ENCODE data around the gene ZNF407.

Gene ZNF407

DNA sequence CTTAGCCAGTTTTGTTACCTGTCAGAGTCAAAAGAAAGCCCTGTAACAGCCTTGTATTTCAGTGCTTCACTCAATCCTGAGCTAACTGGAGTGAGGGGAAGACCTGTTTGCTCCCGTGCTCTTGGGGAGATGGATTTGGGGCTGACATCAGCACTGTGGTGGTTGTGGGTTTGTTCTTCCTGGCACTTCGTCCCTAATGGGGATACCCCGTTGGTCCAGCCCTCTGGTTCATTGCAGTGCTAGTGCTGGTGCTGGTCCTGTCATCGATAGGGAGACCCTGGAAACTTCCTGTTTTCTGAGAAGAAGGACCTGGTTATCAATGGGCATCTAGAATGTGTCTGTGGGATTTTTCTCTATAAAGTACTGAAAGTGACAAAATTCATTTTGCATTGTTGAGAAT, 205.4 kb downstream of the ZNF407 start:
- POLR2A ChIA-PET = no interaction called here
- H3K36me3 ChIP-seq (ENCODE audit: control insufficient read depth in 2 of 2, insufficient read depth in 1 of 2, low read length in 2 of 2) = no peaks in the 10 kb centered on the region
- CTCF ChIA-PET = interaction anchor here (0.6 kb wide), 1 partner anchor 398 kb away, joined by 4 read pairs; no protein-coding TSS in a partner anchor
- H3K4me1 ChIP-seq (ENCODE audit: control insufficient read depth, insufficient read depth, low read length) = peaks cover 23% of the 10 kb centered on the region
- no peak overlapping the region for H3K27ac ChIP-seq (ENCODE audit: extremely low read depth, low read depth, low read length)
- no peak for TF ChIP-seq ZNF707 (tag by site-specific recombination; IDR thresholded peaks at IDR 0.05)
- TF ChIP-seq ZNF433 (tag by site-specific recombination; IDR thresholded peaks at IDR 0.05; ENCODE audit: low read depth) = no peak
- TF ChIP-seq ZNF132 (tag by site-specific recombination; IDR thresholded peaks at IDR 0.05; ENCODE audit: borderline replicate concordance) = no peak
- TF ChIP-seq SETDB1 (IDR thresholded peaks at IDR 0.05; ENCODE audit: insufficient read length, low read length) = no peak
- no peak overlapping the region for H3K4me3 ChIP-seq (ENCODE audit: low read depth, low read length)
- H3K9me3 ChIP-seq (ENCODE audit: control insufficient read depth, insufficient read depth, low read depth, low read length) = no peaks in the 10 kb centered on the region

DNA sequence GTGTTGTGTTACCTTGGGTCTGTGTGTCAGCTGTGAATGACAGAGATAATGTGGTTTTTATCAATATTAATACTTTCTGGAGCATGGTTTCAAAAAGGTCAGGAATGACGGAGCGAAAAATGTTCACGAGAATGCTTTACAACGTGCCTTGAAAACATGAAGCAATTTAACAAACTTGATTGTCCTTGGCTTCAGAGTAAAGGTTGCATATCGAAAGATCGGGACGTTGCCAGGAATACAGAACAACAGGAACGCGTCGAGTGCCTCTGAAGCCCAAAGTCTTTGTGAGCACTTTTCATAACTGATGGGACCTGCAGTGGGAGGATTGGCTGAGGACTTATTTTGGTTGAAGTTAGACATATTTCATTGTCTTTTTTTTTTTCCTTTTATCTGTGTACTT, 206.1 kb downstream of the ZNF407 start:
- Histone ChIP-seq H3K4me3 (ENCODE audit: low read depth, low read length) (no peak overlapping the region), H3K36me3 (ENCODE audit: control insufficient read depth in 2 of 2, insufficient read depth in 1 of 2, low read length in 2 of 2) (no peaks in the 10 kb centered on the region), H3K27ac (ENCODE audit: extremely low read depth, low read depth, low read length) (no peak overlapping the region), H3K4me1 (ENCODE audit: control insufficient read depth, insufficient read depth, low read length) (peaks cover 23% of the 10 kb centered on the region), H3K9me3 (ENCODE audit: control insufficient read depth, insufficient read depth, low read depth, low read length) (no peaks in the 10 kb centered on the region)
- ChIA-PET CTCF (no interaction called here), POLR2A (no interaction called here)
- TF ChIP-seq OVOL3 (tag by site-specific recombination; IDR thresholded peaks at IDR 0.05) (no peak), ZNF362 (tag by site-specific recombination; IDR thresholded peaks at IDR 0.05) (no peak), ZNF292 (tag by site-specific recombination; IDR thresholded peaks at IDR 0.05; ENCODE audit: borderline replicate concordance, low read depth) (no peak), TCF7L2 (IDR thresholded peaks at IDR 0.05; ENCODE audit: borderline replicate concordance, low read depth, low read length) (no peak), GLI2 (tag by site-specific recombination; IDR thresholded peaks at IDR 0.05; ENCODE audit: borderline replicate concordance, low read depth) (no peak), ZNF621 (tag by site-specific recombination; IDR thresholded peaks at IDR 0.05) (no peak), ZNF138 (tag by site-specific recombination; IDR thresholded peaks at IDR 0.05; ENCODE audit: borderline replicate concordance) (no peak), BCL11B (tag by site-specific recombination; IDR thresholded peaks at IDR 0.05; ENCODE audit: low read depth) (no peak), ZNF654 (tag by site-specific recombination; IDR thresholded peaks at IDR 0.05; ENCODE audit: low read depth) (no peak), ZNF140 (tag by site-specific recombination; IDR thresholded peaks at IDR 0.05) (no peak), ZBTB21 (tag by site-specific recombination; IDR thresholded peaks at IDR 0.05) (no peak)

DNA sequence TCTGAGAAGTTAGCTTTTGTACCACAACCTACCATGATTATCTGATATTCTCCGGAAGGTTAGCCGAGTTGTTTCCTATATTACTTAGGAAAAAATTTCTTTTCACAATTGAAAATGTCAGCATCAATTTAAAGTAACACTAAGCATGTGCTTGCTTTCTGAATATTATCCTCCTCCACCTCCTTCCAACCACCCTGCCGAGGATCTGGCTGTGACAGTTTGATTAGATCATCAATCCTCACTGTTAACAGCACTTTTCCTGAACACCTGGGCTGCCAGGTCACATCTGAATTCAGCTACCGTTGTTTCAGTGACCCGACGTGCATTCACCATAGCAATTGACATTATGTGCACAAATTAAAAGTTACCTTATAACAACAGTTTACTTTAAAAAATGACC, 207.0 kb downstream of the ZNF407 start:
- Histone ChIP-seq H3K4me1 (ENCODE audit: control insufficient read depth, insufficient read depth, low read length) (peaks cover 23% of the 10 kb centered on the region), H3K4me3 (ENCODE audit: low read depth, low read length) (no peak overlapping the region), H3K36me3 (ENCODE audit: control insufficient read depth in 2 of 2, insufficient read depth in 1 of 2, low read length in 2 of 2) (no peaks in the 10 kb centered on the region), H3K9me3 (ENCODE audit: control insufficient read depth, insufficient read depth, low read depth, low read length) (no peaks in the 10 kb centered on the region), H3K27ac (ENCODE audit: extremely low read depth, low read depth, low read length) (no peak overlapping the region)
- ChIA-PET CTCF (no interaction called here), POLR2A (no interaction called here)
- no peak for TF ChIP-seq ZNF37A (tag by site-specific recombination; IDR thresholded peaks at IDR 0.05)
- TF ChIP-seq, protein P1, sequence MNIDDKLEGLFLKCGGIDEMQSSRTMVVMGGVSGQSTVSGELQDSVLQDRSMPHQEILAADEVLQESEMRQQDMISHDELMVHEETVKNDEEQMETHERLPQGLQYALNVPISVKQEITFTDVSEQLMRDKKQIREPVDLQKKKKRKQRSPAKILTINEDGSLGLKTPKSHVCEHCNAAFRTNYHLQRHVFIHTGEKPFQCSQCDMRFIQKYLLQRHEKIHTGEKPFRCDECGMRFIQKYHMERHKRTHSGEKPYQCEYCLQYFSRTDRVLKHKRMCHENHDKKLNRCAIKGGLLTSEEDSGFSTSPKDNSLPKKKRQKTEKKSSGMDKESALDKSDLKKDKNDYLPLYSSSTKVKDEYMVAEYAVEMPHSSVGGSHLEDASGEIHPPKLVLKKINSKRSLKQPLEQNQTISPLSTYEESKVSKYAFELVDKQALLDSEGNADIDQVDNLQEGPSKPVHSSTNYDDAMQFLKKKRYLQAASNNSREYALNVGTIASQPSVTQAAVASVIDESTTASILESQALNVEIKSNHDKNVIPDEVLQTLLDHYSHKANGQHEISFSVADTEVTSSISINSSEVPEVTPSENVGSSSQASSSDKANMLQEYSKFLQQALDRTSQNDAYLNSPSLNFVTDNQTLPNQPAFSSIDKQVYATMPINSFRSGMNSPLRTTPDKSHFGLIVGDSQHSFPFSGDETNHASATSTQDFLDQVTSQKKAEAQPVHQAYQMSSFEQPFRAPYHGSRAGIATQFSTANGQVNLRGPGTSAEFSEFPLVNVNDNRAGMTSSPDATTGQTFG (tag by site-specific recombination; IDR thresholded peaks at IDR 0.05; ENCODE audit: borderline replicate concordance) = no peak
- TF ChIP-seq OSR2 (tag by site-specific recombination; IDR thresholded peaks at IDR 0.05) = peak; percentile 25; the same call in 1 of the 2 replicates
- TF ChIP-seq ZBTB17 (tag by site-specific recombination; IDR thresholded peaks at IDR 0.05) = 0 out of 2 replicates have a peak, but pooled peaks have one; percentile 16
- TF ChIP-seq PRDM1 (tag by site-specific recombination; IDR thresholded peaks at IDR 0.05) = peak; percentile 32; the same call in 1 of the 2 replicates
- TF ChIP-seq YY1 (tag by site-specific recombination; IDR thresholded peaks at IDR 0.05) = no peak
- TF ChIP-seq ZIC2 (tag by site-specific recombination; IDR thresholded peaks at IDR 0.05) = peak; percentile 35

Measured in HEK293 (cell line).